HEK293T (cell line): ENCODE data around the gene CSAG2.
"Not testable (repeated sequence)": the region's sequence is repeated elsewhere in the genome, so short reads cannot be mapped to it uniquely, and the experiment has no call there.

ENCODE experiments used
- CTCF ChIA-PET: fragments of 350-600 bp; formaldehyde crosslinking; extraction: SDS; loops from one replicate; lab custom pipeline; 2021; ENCODE audit warnings: antibody characterized with exemption, inconsistent platforms; lab: Yijun Ruan, JAX
- POLR2A ChIA-PET: fragments of 350-600 bp; formaldehyde crosslinking; extraction: SDS; loops from one replicate; lab custom pipeline; 2020; ENCODE audit warnings: antibody characterized with exemption, inconsistent platforms; lab: Yijun Ruan, JAX
- DNase-seq: peaks from one replicate; pipeline ENCODE4 v3.0.0; 2012; ENCODE audit warnings: mixed read lengths; ENCODE audit errors: extremely low spot score
- ARNT ChIP-seq: fragments of 450-650 bp; IDR thresholded peaks from 2 replicates; pipeline ENCODE4 v1.6.1; 2017; ENCODE audit warnings: mild to moderate bottlenecking
- BHLHE40 ChIP-seq: fragments of 450-650 bp; IDR thresholded peaks from 2 replicates; pipeline ENCODE4 v1.6.1; 2016; ENCODE audit warnings: mild to moderate bottlenecking, moderate library complexity, borderline replicate concordance
- CTBP1 ChIP-seq: fragments of 450-650 bp; IDR thresholded peaks from 2 replicates; pipeline ENCODE4 v1.6.1; 2016; ENCODE audit warnings: borderline replicate concordance
- ELF4 ChIP-seq: fragments of 450-650 bp; IDR thresholded peaks from 2 replicates; pipeline ENCODE4 v1.6.1; 2017; ENCODE audit warnings: antibody characterized with exemption
- FOXA1 ChIP-seq: fragments of 450-650 bp; IDR thresholded peaks from 2 replicates; pipeline ENCODE4 v1.6.1; 2016; ENCODE audit warnings: mild to moderate bottlenecking
- FOXK2 ChIP-seq: fragments of 450-650 bp; IDR thresholded peaks from 2 replicates; pipeline ENCODE4 v1.6.1; 2016; ENCODE audit warnings: mild to moderate bottlenecking
- FOXM1 ChIP-seq: fragments of 450-650 bp; IDR thresholded peaks from 2 replicates; pipeline ENCODE4 v1.6.1; 2017; ENCODE audit warnings: mild to moderate bottlenecking, borderline replicate concordance
- HDGF ChIP-seq: fragments of 450-650 bp; IDR thresholded peaks from 2 replicates; pipeline ENCODE4 v1.6.1; 2017; ENCODE audit warnings: antibody characterized with exemption, borderline replicate concordance
- L3MBTL2 ChIP-seq: fragments of 450-650 bp; conservative IDR thresholded peaks from 2 replicates; pipeline ENCODE4 v1.6.1; 2016; ENCODE audit warnings: mild to moderate bottlenecking
- LEF1 ChIP-seq: fragments of 450-650 bp; IDR thresholded peaks from 2 replicates; pipeline ENCODE4 v1.6.1; 2017; ENCODE audit warnings: mild to moderate bottlenecking, borderline replicate concordance
- NFRKB ChIP-seq: fragments of 450-650 bp; IDR thresholded peaks from 2 replicates; pipeline ENCODE4 v1.6.1; 2016; ENCODE audit warnings: mild to moderate bottlenecking, moderate library complexity
- PKNOX1 ChIP-seq: fragments of 450-650 bp; IDR thresholded peaks from 2 replicates; pipeline ENCODE4 v1.6.1; 2016
- SP1 ChIP-seq: fragments of 450-650 bp; IDR thresholded peaks from 2 replicates; pipeline ENCODE4 v1.6.1; 2017
- SUZ12 ChIP-seq: fragments of 450-650 bp; IDR thresholded peaks from 2 replicates; pipeline ENCODE4 v1.6.1; 2016; ENCODE audit warnings: mild to moderate bottlenecking
- TARDBP ChIP-seq: fragments of 450-650 bp; IDR thresholded peaks from 2 replicates; pipeline ENCODE4 v1.6.1; 2016
- ZNF384 ChIP-seq: fragments of 450-650 bp; IDR thresholded peaks from 2 replicates; pipeline ENCODE4 v1.6.1; 2016

The CSAG2 gene

GRCh38 chrX:152709173-152709572, at the start of gene CSAG2:
CSAG2 (minus strand) TSS chrX:152709273; CDS start chrX:152709112, 161 bp downstream.
- POLR2A ChIA-PET, CTCF ChIA-PET: not testable (repeated sequence)

GRCh38 chrX:152754871-152755270, 45.8 kb upstream of the CSAG2 start:
- POLR2A ChIA-PET, CTCF ChIA-PET, DNase-seq: not testable (repeated sequence)

More at GRCh38 chrX:152709173-152709572, at the start of gene CSAG2:
- DNase-seq = not testable (repeated sequence)

GRCh38 chrX:152753686-152754650, 44.9 kb upstream of the CSAG2 start, which contains the start of gene MAGEA2:
MAGEA2 (minus strand) TSS chrX:152753842; CDS start chrX:152751363, 2,479 bp downstream.
- CTCF ChIA-PET, DNase-seq, POLR2A ChIA-PET: not testable (repeated sequence)

- ChIA-PET POLR2A (no interaction called here), CTCF (no interaction called here)
- DNase-seq = no peak
- TF ChIP-seq NFRKB = no peak
- no peak for TF ChIP-seq ELF4
- no peak for TF ChIP-seq FOXA1
- no peak for TF ChIP-seq ARNT
- no peak for TF ChIP-seq PKNOX1
- no peak for TF ChIP-seq LEF1
- no peak for TF ChIP-seq ZNF384
- TF ChIP-seq FOXK2 = no peak
- TF ChIP-seq HDGF = no peak
- no peak for TF ChIP-seq L3MBTL2
- no peak for TF ChIP-seq CTBP1
Measured at GRCh38 chrX:152738560-152738959, 29.5 kb upstream of the CSAG2 start.

GRCh38 chrX:152736528-152736927, 27.5 kb upstream of the CSAG2 start:
- CTCF ChIA-PET, POLR2A ChIA-PET, DNase-seq: not testable (repeated sequence)

GRCh38 chrX:152735860-152736511, 26.9 kb upstream of the CSAG2 start:
- ChIA-PET CTCF (no interaction called here), POLR2A (no interaction called here)
- TF ChIP-seq NFRKB (no peak), ZNF384 (no peak), TARDBP (no peak), SUZ12 (no peak), FOXK2 (no peak), CTBP1 (no peak), L3MBTL2 (no peak), FOXA1 (no peak), BHLHE40 (no peak), PKNOX1 (no peak), ELF4 (no peak), FOXM1 (no peak), LEF1 (no peak), ARNT (no peak), SP1 (no peak), HDGF (no peak)
- DNase-seq = no peak

GRCh38 chrX:152735101-152735500, 26.0 kb upstream of the CSAG2 start:
- ChIA-PET CTCF (no interaction called here), POLR2A (no interaction called here)
- no peak for DNase-seq
- no peak for TF ChIP-seq LEF1
- TF ChIP-seq BHLHE40 = no peak
- TF ChIP-seq FOXM1 = no peak
- no peak for TF ChIP-seq NFRKB
- no peak for TF ChIP-seq ARNT
- TF ChIP-seq ELF4 = no peak
- no peak for TF ChIP-seq SP1
- TF ChIP-seq PKNOX1 = no peak
- TF ChIP-seq SUZ12 = no peak
- TF ChIP-seq ZNF384 = no peak

GRCh38 chrX:152734143-152734858, 25.2 kb upstream of the CSAG2 start:
- CTCF ChIA-PET, POLR2A ChIA-PET, DNase-seq: not testable (repeated sequence)
